ENCODE data around the gene ZNF22.

ZNF22 gene

GRCh38 chr10:45015590-45015989 lies 14.9 kb downstream of the ZNF22 start:
- DNase-seq (ENCODE audit: low read depth in 2 of 2), result no peak

DNA sequence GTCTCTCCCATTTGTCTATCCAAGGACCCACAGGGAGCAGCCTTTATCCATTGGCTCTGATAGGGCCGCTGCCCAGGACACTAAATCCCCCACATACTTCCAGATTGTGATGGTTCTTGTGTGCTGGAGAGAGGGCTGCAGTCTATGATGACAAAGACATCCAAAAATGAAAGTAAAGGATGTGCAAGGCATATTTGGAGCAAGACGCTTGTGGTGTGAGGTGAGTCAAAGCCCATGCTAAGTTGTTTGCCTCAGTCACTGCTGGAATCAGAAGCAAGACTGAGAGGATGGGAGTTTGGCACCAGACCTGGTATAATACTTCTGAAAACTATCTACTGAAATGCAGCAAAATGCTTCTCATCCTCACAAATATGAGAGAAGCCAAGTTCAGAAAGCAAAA lies 22.7 kb downstream of the ZNF22 start:
- DNase-seq (ENCODE audit: low read depth in 2 of 2), result no peak

DNA sequence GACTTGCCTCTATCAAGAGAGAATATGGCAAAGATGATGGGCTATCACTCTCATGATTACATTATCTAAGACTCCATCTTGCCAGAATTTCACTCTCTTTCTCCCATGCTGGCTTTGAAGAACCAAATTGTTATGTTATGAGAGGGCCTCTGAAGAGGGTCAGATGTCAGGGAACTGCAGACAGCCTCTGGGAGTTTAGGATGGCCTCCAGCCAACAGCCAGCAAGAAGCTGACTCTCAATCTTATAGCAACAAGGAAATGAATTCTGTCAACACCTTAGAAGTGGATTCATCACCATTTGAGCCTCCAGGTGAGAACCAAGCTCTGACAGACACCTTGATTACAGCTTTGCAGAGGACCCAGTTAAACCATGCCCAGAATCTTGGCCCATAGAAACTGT lies 33.6 kb downstream of the ZNF22 start:
- DNase-seq (ENCODE audit: low read depth in 2 of 2), result no peak

DNA sequence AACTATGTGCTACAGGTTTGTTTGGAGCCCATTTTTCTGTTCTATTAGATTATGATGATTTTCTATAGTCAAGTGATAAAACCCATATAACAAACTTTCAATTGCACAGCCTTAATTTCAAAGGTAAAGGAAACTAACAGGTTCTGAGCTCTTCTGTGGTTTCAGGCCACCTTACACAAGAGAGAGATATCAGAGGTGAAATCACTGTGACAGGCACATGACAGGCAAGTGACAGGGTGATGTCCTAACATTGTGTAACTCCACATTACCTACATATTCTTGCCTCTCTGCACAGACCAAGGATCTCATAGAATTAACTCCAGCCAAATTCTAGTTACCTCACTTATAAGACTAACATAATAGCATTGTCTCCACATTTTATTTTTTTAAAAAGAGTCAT lies 35.0 kb downstream of the ZNF22 start:
- DNase-seq (ENCODE audit: low read depth in 2 of 2), result no peak

- DNase-seq (ENCODE audit: low read depth in 2 of 2), result no peak
Measured at GRCh38 chr10:45040921-45041542, 40.3 kb downstream of the ZNF22 start.

DNA sequence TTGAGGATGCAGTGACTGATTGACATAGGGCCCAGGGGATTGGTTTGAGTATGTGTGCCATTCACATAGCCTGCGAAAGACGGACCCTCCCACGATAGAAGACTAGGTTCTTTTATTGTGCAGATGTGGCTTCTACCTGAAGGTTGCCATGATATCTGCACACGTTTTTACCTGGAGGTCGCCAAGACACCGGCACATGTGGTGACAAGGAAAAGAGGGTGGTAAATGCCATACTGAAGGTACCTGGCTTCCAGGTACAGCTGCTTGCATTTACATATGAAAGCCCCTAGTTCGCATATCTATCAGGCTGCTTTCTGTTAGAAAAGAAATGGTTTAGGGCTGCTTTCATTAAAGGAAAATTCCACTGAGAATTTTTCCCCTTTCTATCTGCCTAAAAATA lies 43.6 kb downstream of the ZNF22 start:
- no peak for DNase-seq (ENCODE audit: low read depth in 2 of 2)

DNA sequence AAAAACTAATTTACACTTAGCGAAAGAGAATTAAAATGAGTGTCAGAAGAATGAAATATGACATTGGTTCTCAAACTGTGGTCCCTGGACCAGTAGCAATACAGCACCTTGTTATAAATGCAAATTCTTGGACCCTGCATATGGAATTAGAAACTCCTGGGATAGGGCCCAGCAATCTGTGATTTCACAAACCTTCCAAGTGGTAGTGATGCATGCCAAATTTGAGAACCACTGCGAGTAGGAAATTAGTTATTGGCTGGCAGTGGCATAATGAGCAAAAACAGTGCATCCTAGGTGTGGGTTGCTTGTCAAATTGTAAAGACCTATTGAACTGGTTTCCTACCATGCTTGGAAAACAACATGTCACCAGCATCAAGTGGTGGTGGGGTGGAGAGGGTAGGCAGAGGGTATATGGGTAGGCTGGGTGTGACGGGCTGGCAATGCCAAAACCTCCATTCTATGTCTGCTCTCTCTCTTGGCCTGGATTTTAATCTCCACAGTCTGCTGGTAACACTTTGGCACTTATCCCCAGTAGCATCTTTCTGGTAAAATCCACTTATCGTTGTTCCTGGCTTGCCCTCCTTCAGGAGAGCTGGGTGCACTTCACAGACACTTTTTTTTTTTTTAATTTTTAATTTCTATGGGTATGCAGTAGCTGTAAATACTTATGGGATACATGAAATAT lies 50.0 kb downstream of the ZNF22 start:
- DNase-seq (ENCODE audit: low read depth in 2 of 2), result no peak

GRCh38 chr10:45052700-45053099 lies 52.0 kb downstream of the ZNF22 start:
- DNase-seq (ENCODE audit: low read depth in 2 of 2), result no peak

- DNase-seq (ENCODE audit: low read depth in 2 of 2), result no peak
Measured at GRCh38 chr10:45053569-45054100, 52.9 kb downstream of the ZNF22 start.

Data from fibroblast of skin of left quadriceps (primary cell).